ENCODE data around the gene PSMA7. TPM values are rescaled to one million over a fixed set of nuclear protein-coding genes. Genes with fewer than 3 reads are reported as not detected.

Gene PSMA7
- polyA plus RNA-seq, 1 donor (not counting 4 experiments of a cell fraction or from before 2014, with no cell fraction given): 383 TPM

- peak within 1 kb of the TSS; percentile 93 for H3K4me2 ChIP-seq (ENCODE audit: control insufficient read depth, extremely low read depth, insufficient read depth, low read depth, low read length)
- H3K4me3 ChIP-seq (ENCODE audit: control insufficient read depth in 2 of 3, extremely low read depth in 1 of 3, insufficient read depth in 2 of 3, low read depth in 1 of 3, low read length in 3 of 3): peak within 1 kb of the TSS; percentile 54 to 89 (median 77)
- peak within 1 kb of the TSS; percentile 88 for H3K27ac ChIP-seq (ENCODE audit: control insufficient read depth, insufficient read depth, low read length)
- peaks cover 8% of the 10 kb centered on the region for H3K4me1 ChIP-seq (ENCODE audit: control insufficient read depth, extremely low read depth, insufficient read depth, low read length)
- FAIRE-seq: no peak
- peaks cover 17% of the 10 kb centered on the region for H3K79me2 ChIP-seq (ENCODE audit: control insufficient read depth, insufficient read depth, low read length)
- no peaks in the 10 kb centered on the region for H3K9me1 ChIP-seq (ENCODE audit: control insufficient read depth, extremely low read depth, insufficient read depth, low read length)
- peaks cover 7 to 12% of the 10 kb centered on the region in 2 experiments for H3K36me3 ChIP-seq (ENCODE audit: control insufficient read depth in 2 of 2, extremely low read depth in 1 of 2, insufficient read depth in 2 of 2, low read length in 2 of 2)
- dilution Hi-C loops (cut with MboI; ENCODE audit: extremely low pct_ligation_motif_present, low sequenced_read_pairs): no loop called here
- H3K9me3 ChIP-seq (ENCODE audit: control insufficient read depth, low read depth, low read length): no peaks in the 10 kb centered on the region
- peak; percentile 63 for DNase-seq (ENCODE audit: low read depth, low spot score)
- H3K27me3 ChIP-seq (ENCODE audit: control insufficient read depth, extremely low read depth, insufficient read depth, low read length): peaks cover 22% of the 10 kb centered on the region
- H2AFZ ChIP-seq (ENCODE audit: control insufficient read depth, low read length): peak within 1 kb of the TSS; percentile 78
- TF ChIP-seq CTCF (optimal IDR thresholded peaks at IDR 0.05 in 1 of 3, IDR thresholded peaks at IDR 0.05 in 1 of 3, conservative IDR thresholded peaks at IDR 0.05 in 1 of 3; ENCODE audit: extremely low read depth in 1 of 3, insufficient read depth in 2 of 3, low read length in 3 of 3): no peak
- no peak for TF ChIP-seq EZH2 (IDR thresholded peaks at IDR 0.05; ENCODE audit: low read length)
- peaks cover 14% of the 10 kb centered on the region for H4K20me1 ChIP-seq (ENCODE audit: control insufficient read depth, extremely low read depth, insufficient read depth, low read length)
- H3K9ac ChIP-seq (ENCODE audit: control insufficient read depth, extremely low read depth, insufficient read depth, low read length): peak within 1 kb of the TSS; percentile 88
Observed at GRCh38 chr20:62121776-62122653, 21.2 kb downstream of the PSMA7 start, which contains the start of gene LSM14B. LSM14B (plus strand) TSS chr20:62122475; CDS start chr20:62122667, 192 bp downstream.

- H3K4me2 ChIP-seq (ENCODE audit: control insufficient read depth, extremely low read depth, insufficient read depth, low read depth, low read length): peak overlapping the region; percentile 78
- H4K20me1 ChIP-seq (ENCODE audit: control insufficient read depth, extremely low read depth, insufficient read depth, low read length): peaks cover 14% of the 10 kb centered on the region
- H3K4me3 ChIP-seq (ENCODE audit: control insufficient read depth in 2 of 3, extremely low read depth in 1 of 3, insufficient read depth in 2 of 3, low read depth in 1 of 3, low read length in 3 of 3): peak overlapping the region; percentile 54 to 89 (median 77)
- H3K27me3 ChIP-seq (ENCODE audit: control insufficient read depth, extremely low read depth, insufficient read depth, low read length): peaks cover 25% of the 10 kb centered on the region
- no peaks in the 10 kb centered on the region for H3K9me3 ChIP-seq (ENCODE audit: control insufficient read depth, low read depth, low read length)
- dilution Hi-C loops (cut with MboI; ENCODE audit: extremely low pct_ligation_motif_present, low sequenced_read_pairs): no loop called here
- peak overlapping the region; percentile 88 for H3K9ac ChIP-seq (ENCODE audit: control insufficient read depth, extremely low read depth, insufficient read depth, low read length)
- DNase-seq (ENCODE audit: low read depth, low spot score): no peak
- TF ChIP-seq EZH2 (IDR thresholded peaks at IDR 0.05; ENCODE audit: low read length) (no peak), CTCF (optimal IDR thresholded peaks at IDR 0.05 in 1 of 3, IDR thresholded peaks at IDR 0.05 in 1 of 3, conservative IDR thresholded peaks at IDR 0.05 in 1 of 3; ENCODE audit: extremely low read depth in 1 of 3, insufficient read depth in 2 of 3, low read length in 3 of 3) (no peak)
- H3K79me2 ChIP-seq (ENCODE audit: control insufficient read depth, insufficient read depth, low read length): peaks cover 17% of the 10 kb centered on the region
- peaks cover 8% of the 10 kb centered on the region for H3K4me1 ChIP-seq (ENCODE audit: control insufficient read depth, extremely low read depth, insufficient read depth, low read length)
- peak overlapping the region; percentile 78 for H2AFZ ChIP-seq (ENCODE audit: control insufficient read depth, low read length)
- no peak for FAIRE-seq
- H3K36me3 ChIP-seq (ENCODE audit: control insufficient read depth in 2 of 2, extremely low read depth in 1 of 2, insufficient read depth in 2 of 2, low read length in 2 of 2): peaks cover 7 to 8% of the 10 kb centered on the region in 2 experiments
- H3K27ac ChIP-seq (ENCODE audit: control insufficient read depth, insufficient read depth, low read length): peak overlapping the region; percentile 88
- no peaks in the 10 kb centered on the region for H3K9me1 ChIP-seq (ENCODE audit: control insufficient read depth, extremely low read depth, insufficient read depth, low read length)
Observed at GRCh38 chr20:62120990-62121775, 22.0 kb downstream of the PSMA7 start.

Data from keratinocyte (primary cell).